B cell (primary cell): ENCODE results near the gene SLC48A1. TPM values are rescaled to one million over a fixed set of nuclear protein-coding genes. Genes with fewer than 3 reads are reported as not detected.

Source experiments
- ATAC-seq: fragments of 200-7000 bp; cut with Tn5 transposase; one replicate; pipeline ENCODE4 v1.10.0; 2021; ENCODE audit warnings: low read depth, mild to moderate bottlenecking, moderate number of reproducible peaks, moderate library complexity
- CTCF ChIA-PET: fragments of 350-600 bp; sonication (Branson Sonifier 250); formaldehyde crosslinking; loops from one replicate; lab custom pipeline; 2021; ENCODE audit warnings: antibody characterized with exemption, inconsistent platforms; lab: Charles Lee
- POLR2A ChIA-PET: fragments of 350-600 bp; sonication (Branson Sonifier 250); formaldehyde crosslinking; loops from one replicate; lab custom pipeline; 2021; ENCODE audit warnings: antibody characterized with exemption; lab: Charles Lee
- DNase-seq: peaks from one replicate; pipeline ENCODE4 v3.0.0; 2013
- H2AFZ ChIP-seq: 2 replicates; pipeline ENCODE4 v1.6.1; 2012; ENCODE audit warnings: mild to moderate bottlenecking, low read depth, low read length; ENCODE audit not compliant: insufficient read depth, poor library complexity, severe bottlenecking
- H3K27ac ChIP-seq, 2 donors: 1 replicate in 1 of 2; 2 replicates in 1 of 2; pipeline ENCODE4 v1.5.1; 2012 to 2013; ENCODE audit warnings: low read length in 2 of 2, mild to moderate bottlenecking in 2 of 2, moderate library complexity in 1 of 2
- H3K27me3 ChIP-seq, 4 experiments: fragments of 200-600 bp in 1 of 4; sonication (generic) in 1 of 4; replicated peaks in 1 of 4; 1 replicate in 2 of 4; 2 replicates in 2 of 4; pipeline versions ENCODE4 v1.6.1 to v1.7.0; 2013 to 2016; ENCODE audit warnings: low read length in 3 of 4, mild to moderate bottlenecking in 2 of 4, mixed read lengths in 1 of 4, moderate library complexity in 1 of 4; ENCODE audit not compliant: insufficient read depth in 4 of 4, control insufficient read depth in 3 of 4; ENCODE audit errors: control extremely low read depth in 1 of 4
- H3K36me3 ChIP-seq, 2 experiments: replicated peaks in 1 of 2; 1 replicate in 1 of 2; 2 replicates in 1 of 2; pipeline versions ENCODE4 v1.6.1 to v1.7.1; 2013; ENCODE audit warnings: low read length in 1 of 2; ENCODE audit not compliant: insufficient read depth in 2 of 2, control insufficient read depth in 1 of 2; ENCODE audit errors: control extremely low read depth in 1 of 2, extremely low read depth in 1 of 2
- H3K4me1 ChIP-seq, 2 donors: fragments of 200-600 bp in 1 of 2; sonication (generic) in 1 of 2; 1 replicate in 1 of 2; 2 replicates in 1 of 2; pipeline versions ENCODE4 v1.5.1 to v1.6.1; 2013 to 2017; ENCODE audit warnings: low read length in 2 of 2; ENCODE audit not compliant: control insufficient read depth in 2 of 2, insufficient read depth in 2 of 2
- H3K4me2 ChIP-seq: replicated peaks from 2 replicates; pipeline ENCODE3; 2012; ENCODE audit warnings: mild to moderate bottlenecking, low read depth, low read length; ENCODE audit not compliant: poor library complexity, severe bottlenecking
- H3K4me3 ChIP-seq, 5 experiments: fragments of 200-600 bp in 1 of 5; sonication (generic) in 1 of 5; 1 replicate in 3 of 5; 2 replicates in 2 of 5; pipeline versions ENCODE4 v1.5.1 to v1.7.0; 2011 to 2016; ENCODE audit warnings: low read length in 4 of 5, mild to moderate bottlenecking in 4 of 5, low read depth in 2 of 5, control low read depth in 1 of 5, moderate library complexity in 1 of 5; ENCODE audit not compliant: insufficient read depth in 1 of 5; ENCODE audit errors: control extremely low read depth in 1 of 5, extremely low read depth in 1 of 5
- H3K79me2 ChIP-seq: fragments of 200-600 bp; sonication (generic); one replicate; pipeline ENCODE4 v1.6.0; 2016; ENCODE audit warnings: low read length; ENCODE audit not compliant: control insufficient read depth, insufficient read depth
- H3K9ac ChIP-seq: fragments of 200-600 bp; sonication (generic); 2 replicates; pipeline ENCODE4 v1.6.1; 2017; ENCODE audit warnings: mild to moderate bottlenecking, low read length, moderate library complexity
- H3K9me3 ChIP-seq, 3 donors: one replicate each; pipeline versions ENCODE4 v1.6.1 to v1.7.1; 2013; ENCODE audit warnings: low read length in 2 of 3; ENCODE audit not compliant: control insufficient read depth in 2 of 3, insufficient read depth in 1 of 3; ENCODE audit errors: control extremely low read depth in 1 of 3
- H4K20me1 ChIP-seq: 2 replicates; pipeline ENCODE4 v1.6.0; 2012; ENCODE audit warnings: mild to moderate bottlenecking, low read length; ENCODE audit not compliant: insufficient read depth, control insufficient read depth, poor library complexity, severe bottlenecking
- H3K27ac Mint-ChIP-seq: one replicate; pipeline ENCODE4 v1.8.0; 2021; ENCODE audit warnings: mixed read lengths
- H3K27me3 Mint-ChIP-seq: one replicate; pipeline ENCODE4 v1.8.0; 2021; ENCODE audit warnings: mixed read lengths
- H3K4me1 Mint-ChIP-seq: one replicate; pipeline ENCODE4 v1.8.0; 2021; ENCODE audit warnings: mixed read lengths
- H3K4me3 Mint-ChIP-seq: one replicate; pipeline ENCODE4 v1.8.0; 2021; ENCODE audit warnings: mixed read lengths
- H3K9me3 Mint-ChIP-seq: one replicate; pipeline ENCODE4 v1.8.0; 2022; ENCODE audit warnings: mixed read lengths; ENCODE audit not compliant: insufficient read depth
- EZH2 ChIP-seq: IDR thresholded peaks from 2 replicates; pipeline ENCODE4 v1.6.1; 2012; ENCODE audit warnings: borderline replicate concordance, low read depth, mild to moderate bottlenecking, moderate library complexity, low read length; ENCODE audit not compliant: insufficient read depth, poor library complexity, severe bottlenecking
- WGBS: methylation state at CpG from one replicate; pipeline ENCODE4 v1.1.5; 2013; ENCODE audit warnings: missing lambda C conversion rate; ENCODE audit not compliant: insufficient coverage; 5-methylcytosine and 5-hydroxymethylcytosine counted together
- intact Hi-C: fragments of 100-400 bp; cut with micrococcal nuclease; formaldehyde crosslinking; loops from one replicate; pipeline ENCODE4 v1.10.0; 2022
- polyA plus RNA-seq: library from polyadenylated mRNA; depleted of rRNA; stranded (reverse); fragments of >200 nt; gene quantifications from 2 replicates; pipeline ENCODE4 v1.2.3, GENCODE V29; 2012
- total RNA-seq, 2 donors: library from RNA; stranded (reverse); fragments of 120-200 nt in 1 of 2; gene quantifications; 1 replicate in 1 of 2; 2 replicates in 1 of 2; pipeline versions ENCODE4 v1.2.3 to v1.2.4, GENCODE V29; 2013 to 2022
- TF ChIP-seq, protein P1 (sequence below): fragments of 200-600 bp; IDR thresholded peaks from one replicate; pipeline ENCODE4 v1.8.0; 2022; ENCODE audit warnings: antibody characterized with exemption, mild to moderate bottlenecking

The SLC48A1 gene
- total and polyA plus RNA-seq, 2 donors (not counting 1 experiment from before 2014, with no cell fraction given), result 8.0 to 20.0 TPM

DNA sequence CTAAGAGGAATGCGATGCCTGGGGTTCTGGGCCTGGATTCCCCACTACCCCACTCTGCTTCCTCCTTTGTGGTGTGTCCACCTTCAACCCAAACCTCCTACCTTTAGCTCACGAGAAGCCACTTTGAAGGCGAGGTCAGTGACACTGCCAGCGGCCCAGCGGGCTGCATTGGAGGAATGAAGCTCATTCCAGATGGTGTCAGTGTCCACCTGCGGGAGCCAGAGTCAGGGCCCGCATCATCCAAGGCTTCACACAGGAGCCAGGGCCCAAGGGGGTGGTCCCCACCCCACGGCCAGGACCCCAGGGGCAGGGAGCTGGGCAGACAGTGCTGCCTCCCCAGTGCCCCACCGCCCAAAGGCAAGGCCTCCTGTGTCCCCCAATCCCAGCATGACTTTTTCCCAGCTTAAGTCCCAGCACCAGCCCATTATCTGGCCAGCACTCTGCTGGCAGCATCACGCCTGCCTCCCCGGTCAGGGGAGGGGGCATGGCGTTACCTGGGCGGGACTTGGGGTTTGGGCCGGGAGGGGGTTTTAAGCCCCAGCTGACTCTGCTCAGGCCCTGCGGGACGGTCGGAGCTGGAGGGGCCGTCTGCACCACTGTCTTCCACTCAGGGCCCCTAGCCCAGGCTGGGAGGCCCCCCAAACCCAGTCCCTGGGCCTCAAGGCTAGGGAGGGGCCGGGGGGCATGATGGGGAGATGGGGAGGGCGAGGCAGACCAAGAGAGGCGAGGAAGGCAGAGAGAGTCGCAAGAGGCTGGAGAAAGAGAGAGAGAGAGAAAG, 16.9 kb downstream of the SLC48A1 start:
- Mint-ChIP-seq H3K4me1 (no peaks in the 10 kb centered on the region), H3K27me3 (no peaks in the 10 kb centered on the region), H3K4me3 (no peak overlapping the region), H3K9me3 (no peaks in the 10 kb centered on the region), H3K27ac (no peak overlapping the region)
- H3K27ac ChIP-seq, result no peak overlapping the region
- H4K20me1 ChIP-seq, result peaks cover 4% of the 10 kb centered on the region
- ATAC-seq (no peak), DNase-seq (no peak)
- no peak overlapping the region for H3K9ac ChIP-seq
- WGBS, result 97% methylated on average over 22 of the region's 22 CpGs
- no peaks in the 10 kb centered on the region for H3K79me2 ChIP-seq
- H3K9me3 ChIP-seq, result no peaks in the 10 kb centered on the region
- no peaks in the 10 kb centered on the region for H3K4me1 ChIP-seq
- intact Hi-C loops, result no loop called here
- no peaks in the 10 kb centered on the region for H3K27me3 ChIP-seq
- H3K4me2 ChIP-seq, result no peak overlapping the region
- H3K36me3 ChIP-seq, result peaks cover 2 to 96% of the 10 kb centered on the region in 2 experiments
- H3K4me3 ChIP-seq, result no peak overlapping the region
- no peak overlapping the region for H2AFZ ChIP-seq
- TF ChIP-seq EZH2, result no peak
- TF ChIP-seq, protein P1, sequence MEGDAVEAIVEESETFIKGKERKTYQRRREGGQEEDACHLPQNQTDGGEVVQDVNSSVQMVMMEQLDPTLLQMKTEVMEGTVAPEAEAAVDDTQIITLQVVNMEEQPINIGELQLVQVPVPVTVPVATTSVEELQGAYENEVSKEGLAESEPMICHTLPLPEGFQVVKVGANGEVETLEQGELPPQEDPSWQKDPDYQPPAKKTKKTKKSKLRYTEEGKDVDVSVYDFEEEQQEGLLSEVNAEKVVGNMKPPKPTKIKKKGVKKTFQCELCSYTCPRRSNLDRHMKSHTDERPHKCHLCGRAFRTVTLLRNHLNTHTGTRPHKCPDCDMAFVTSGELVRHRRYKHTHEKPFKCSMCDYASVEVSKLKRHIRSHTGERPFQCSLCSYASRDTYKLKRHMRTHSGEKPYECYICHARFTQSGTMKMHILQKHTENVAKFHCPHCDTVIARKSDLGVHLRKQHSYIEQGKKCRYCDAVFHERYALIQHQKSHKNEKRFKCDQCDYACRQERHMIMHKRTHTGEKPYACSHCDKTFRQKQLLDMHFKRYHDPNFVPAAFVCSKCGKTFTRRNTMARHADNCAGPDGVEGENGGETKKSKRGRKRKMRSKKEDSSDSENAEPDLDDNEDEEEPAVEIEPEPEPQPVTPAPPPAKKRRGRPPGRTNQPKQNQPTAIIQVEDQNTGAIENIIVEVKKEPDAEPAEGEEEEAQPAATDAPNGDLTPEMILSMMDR, result no peak
- ChIA-PET POLR2A (no interaction called here), CTCF (interaction anchor here (1.3 to 38.8 kb wide), 6 partner anchors 8 to 48 kb away, joined by 3 to 1203 read pairs (median 5); no protein-coding TSS in a partner anchor)

DNA sequence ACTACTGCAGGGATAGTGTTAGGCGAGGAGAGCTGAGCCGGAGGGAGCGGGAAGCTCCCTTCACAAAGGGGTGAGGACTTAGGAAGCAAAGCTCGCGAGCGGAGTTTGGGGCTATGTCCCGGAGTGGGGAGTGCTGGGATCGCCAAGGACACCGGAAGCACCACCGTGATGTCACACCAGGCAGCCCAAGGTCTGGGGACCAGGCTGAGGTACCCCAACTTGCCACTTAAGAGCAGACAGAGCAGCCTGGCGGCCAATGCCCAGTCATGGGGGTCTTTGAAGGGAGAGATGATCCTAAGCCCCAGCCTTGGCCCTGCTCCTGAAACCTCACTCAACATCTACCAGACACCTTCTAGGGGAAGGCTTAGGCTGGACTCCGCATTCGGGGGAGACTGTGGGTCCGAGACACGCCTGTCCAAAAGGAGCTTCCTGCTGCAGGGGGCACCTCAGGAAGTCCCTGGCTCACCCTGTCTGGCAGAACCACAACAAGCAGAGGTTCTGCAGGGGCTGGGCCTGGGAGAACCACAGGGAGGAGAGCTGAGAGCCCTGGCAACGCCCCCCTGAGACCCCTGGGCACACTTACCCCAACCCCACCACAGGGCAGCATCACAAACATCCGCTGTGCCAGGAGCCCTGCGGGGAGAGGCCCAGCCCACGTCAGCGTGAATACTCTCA, 17.8 kb downstream of the SLC48A1 start:
- intact Hi-C loops, result no loop called here
- WGBS, result 92% methylated on average over 17 of the region's 20 CpGs
- Histone ChIP-seq H3K79me2 (no peaks in the 10 kb centered on the region), H3K4me3 (no peak overlapping the region), H3K4me2 (no peak overlapping the region), H3K4me1 (no peaks in the 10 kb centered on the region), H3K27me3 (no peaks in the 10 kb centered on the region), H4K20me1 (peaks cover 13% of the 10 kb centered on the region), H3K27ac (no peak overlapping the region), H2AFZ (no peak overlapping the region), H3K9me3 (no peaks in the 10 kb centered on the region), H3K36me3 (peaks cover 2 to 96% of the 10 kb centered on the region in 2 experiments), H3K9ac (no peak overlapping the region)
- Mint-ChIP-seq H3K27me3 (no peaks in the 10 kb centered on the region), H3K27ac (no peak overlapping the region), H3K4me3 (no peak overlapping the region), H3K4me1 (no peaks in the 10 kb centered on the region), H3K9me3 (no peaks in the 10 kb centered on the region)
- DNase-seq (no peak), ATAC-seq (no peak)
- POLR2A ChIA-PET, result no interaction called here
- CTCF ChIA-PET, result interaction anchor here (2.1 to 38.8 kb wide), 4 partner anchors 10 to 49 kb away, joined by 4 to 1203 read pairs (median 7); no protein-coding TSS in a partner anchor
- no peak for TF ChIP-seq EZH2
- TF ChIP-seq, protein P1, result no peak
